NCI-H2171 (cell line): Measurements from ENCODE around the gene GPR137.

Source experiments
- DNase-seq: peaks from one replicate; lab custom pipeline; 2025; lab: John Stamatoyannopoulos, UW

Gene GPR137

DNA sequence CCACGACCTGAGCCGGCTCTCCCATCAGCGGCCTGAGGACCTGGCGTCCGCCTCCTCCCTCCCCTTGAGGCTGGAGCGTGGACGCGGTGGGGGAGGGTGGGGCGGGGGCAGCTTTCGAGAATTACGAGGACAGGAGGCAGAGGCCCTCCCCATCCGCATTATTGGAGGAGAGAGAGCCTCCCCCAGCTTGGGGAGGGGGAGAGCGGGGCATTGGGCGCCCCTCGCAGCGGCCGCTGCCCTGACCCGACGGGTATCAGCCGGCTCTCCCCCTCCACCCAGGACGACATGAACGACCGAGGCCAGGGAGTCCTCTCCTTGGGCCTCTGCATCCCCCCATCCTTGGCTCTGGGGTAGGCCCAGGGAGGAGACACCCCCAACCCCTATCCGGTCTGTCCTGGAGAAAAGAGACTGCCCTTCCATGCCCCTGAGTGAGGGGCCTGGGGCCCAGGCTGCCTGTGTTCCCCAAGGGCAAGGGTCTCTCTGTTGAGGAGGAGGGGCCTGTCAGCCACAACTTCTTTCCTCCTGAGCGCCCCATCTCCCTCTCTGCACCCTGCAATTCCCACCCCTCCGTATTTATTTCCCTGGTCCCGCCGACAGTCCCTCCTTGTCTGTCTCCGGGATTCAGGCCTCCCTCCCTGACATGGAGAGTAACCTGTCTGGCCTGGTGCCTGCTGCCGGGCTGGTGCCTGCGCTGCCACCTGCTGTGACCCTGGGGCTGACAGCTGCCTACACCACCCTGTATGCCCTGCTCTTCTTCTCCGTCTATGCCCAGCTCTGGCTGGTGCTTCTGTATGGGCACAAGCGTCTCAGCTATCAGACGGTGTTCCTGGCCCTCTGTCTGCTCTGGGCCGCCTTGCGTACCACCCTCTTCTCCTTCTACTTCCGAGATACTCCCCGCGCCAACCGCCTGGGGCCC lies 495 bp downstream of the GPR137 start:
- DNase-seq: peak; percentile 37

DNA sequence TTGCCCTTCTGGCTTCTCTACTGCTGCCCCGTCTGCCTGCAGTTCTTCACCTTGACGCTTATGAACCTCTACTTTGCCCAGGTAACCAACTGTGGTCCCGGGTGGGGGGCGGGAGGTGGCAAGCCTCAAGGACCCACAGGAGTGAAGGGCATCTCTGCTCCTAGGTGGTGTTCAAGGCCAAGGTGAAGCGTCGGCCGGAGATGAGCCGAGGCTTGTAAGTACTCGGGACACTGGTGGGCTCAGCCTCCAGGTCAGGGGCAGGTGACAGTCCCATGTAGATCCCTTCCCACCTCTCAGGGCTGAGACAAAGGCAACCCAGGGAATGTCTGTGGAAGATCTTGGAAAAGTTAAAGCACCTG lies 1.1 kb downstream of the GPR137 start:
- no peak for DNase-seq

DNA sequence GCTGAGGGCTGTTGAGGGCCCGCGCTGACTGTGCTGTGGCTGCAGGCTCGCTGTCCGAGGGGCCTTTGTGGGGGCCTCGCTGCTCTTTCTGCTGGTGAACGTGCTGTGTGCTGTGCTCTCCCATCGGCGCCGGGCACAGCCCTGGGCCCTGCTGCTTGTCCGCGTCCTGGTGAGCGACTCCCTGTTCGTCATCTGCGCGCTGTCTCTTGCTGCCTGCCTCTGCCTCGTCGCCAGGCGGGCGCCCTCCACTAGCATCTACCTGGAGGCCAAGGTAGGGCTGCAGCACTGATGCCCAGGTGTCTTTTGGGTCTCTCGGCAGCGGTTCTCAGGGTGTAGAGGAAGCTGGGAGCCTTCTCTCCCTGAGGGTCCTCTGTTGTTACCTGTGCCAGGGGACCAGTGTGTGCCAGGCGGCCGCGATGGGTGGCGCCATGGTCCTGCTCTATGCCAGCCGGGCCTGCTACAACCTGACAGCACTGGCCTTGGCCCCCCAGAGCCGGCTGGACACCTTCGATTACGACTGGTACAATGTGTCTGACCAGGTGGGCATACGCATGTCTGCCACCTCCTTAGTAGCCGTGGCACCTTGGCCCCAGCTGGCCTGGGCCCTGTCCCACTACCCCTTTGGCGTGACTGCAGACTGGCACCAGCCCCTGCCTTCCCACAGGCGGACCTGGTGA lies 2.2 kb downstream of the GPR137 start:
- no peak for DNase-seq

DNA sequence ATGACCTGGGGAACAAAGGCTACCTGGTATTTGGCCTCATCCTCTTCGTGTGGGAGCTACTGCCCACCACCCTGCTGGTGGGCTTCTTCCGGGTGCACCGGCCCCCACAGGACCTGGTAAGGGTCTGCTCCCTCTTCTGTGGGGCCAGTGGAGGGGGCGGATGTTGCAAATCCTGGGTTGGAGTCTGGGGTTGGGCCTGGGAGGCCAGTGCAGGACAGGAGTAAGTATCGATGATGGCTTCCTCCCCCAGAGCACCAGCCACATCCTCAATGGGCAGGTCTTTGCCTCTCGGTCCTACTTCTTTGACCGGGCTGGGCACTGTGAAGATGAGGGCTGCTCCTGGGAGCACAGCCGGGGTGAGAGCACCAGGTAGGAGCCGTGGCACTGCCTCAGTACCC lies 2.7 kb downstream of the GPR137 start:
- DNase-seq: no peak

DNA sequence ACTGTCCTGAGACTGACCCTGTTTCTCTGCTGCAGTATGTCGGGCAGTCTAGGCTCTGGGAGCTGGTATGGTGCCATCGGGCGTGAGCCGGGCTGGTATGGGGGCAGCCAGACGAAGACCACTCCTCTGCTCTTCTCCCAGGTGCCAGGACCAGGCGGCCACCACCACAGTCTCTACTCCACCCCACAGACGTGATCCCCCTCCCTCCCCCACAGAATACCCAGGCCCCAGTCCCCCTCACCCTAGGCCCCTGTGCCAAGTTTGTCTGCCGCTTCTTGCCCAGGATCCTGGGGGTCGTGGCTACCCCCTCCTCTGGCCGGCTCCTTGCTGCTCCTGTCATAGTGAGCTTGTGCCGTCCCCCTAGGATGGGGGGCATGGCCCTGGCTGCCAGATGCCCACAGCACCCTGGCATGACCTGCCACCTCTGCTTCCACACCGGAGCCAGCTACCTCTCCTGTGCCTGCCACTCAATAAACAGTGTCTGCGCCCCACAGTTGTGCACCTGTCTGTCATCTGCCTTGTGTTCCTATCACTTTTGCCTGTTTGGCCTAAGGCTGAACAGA lies 3.4 kb downstream of the GPR137 start:
- DNase-seq: no peak

DNA sequence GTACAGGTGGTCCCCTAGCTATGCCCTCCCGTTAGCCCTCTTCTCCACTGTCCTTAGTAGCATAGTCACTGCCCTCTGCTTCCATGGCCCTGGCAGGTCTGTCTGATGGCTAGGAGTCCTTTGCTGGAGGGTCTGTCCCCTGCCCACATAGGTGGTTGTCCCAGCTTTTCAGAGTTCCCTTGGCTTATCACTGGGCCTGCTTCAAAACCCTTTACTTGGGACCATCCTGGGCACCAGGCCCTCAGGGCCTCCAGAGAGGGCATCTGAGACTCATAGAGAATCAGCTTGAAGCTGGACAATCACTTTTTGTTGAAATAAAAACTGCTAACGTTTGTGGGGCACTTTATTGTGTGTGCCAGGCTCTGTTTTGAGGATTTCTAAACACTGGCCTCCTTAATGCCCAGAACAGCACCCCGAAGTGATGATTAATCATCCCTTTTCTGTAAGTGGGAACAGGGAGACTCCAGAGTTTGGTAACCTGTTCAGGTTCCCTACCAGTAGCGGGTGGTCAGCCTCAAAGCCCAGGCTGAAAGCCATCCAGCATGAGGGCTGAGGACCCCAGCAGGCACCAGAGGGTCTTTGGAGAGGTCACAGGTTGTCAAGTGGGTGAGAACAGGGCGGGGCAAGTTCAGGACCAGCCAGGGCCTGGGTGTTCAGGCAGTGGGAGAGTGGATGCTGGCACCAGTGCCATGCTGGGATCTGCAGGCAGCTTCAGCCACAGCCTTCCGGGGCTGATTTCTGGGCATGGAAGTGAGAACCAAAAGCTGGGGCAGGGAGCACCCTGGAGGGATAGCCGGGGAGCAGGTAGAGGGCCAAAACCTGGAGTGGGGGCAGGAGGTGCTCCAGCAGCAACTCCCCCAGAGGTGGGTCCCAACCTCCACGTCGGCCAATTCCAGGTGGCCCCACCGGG lies 5.0 kb downstream of the GPR137 start:
- no peak for DNase-seq

DNA sequence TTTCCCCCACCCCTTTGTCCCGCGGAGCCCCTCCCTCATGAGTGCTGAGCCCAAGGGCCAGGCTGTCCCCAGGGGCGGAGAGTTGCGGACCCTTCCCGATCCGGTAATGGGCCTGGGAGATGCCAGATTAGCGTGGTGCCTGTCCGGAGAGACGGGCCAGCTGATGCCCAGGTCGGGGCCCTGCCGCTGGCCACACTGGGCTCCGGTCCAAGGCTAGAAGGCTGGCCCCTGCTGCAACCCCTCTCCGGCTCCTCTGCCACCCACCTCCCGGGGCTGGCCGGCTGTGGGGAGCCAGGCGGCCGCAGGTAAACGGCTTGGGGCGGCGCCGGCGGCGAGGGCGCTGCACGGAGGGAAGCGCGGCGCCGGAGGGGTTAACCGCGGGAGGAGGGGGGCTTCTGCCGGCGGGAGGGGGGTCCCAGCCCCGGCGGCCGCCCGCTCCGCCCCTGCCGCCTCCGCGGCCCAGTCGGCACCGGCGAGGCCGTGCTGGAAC lies 5.7 kb downstream of the GPR137 start, which contains the start of gene KCNK4:
KCNK4 (plus strand) TSS at position 41 of the 490 bp plus-strand sequence. CDS start 1,717 bp downstream, outside the sequence.
- DNase-seq: no peak

DNA sequence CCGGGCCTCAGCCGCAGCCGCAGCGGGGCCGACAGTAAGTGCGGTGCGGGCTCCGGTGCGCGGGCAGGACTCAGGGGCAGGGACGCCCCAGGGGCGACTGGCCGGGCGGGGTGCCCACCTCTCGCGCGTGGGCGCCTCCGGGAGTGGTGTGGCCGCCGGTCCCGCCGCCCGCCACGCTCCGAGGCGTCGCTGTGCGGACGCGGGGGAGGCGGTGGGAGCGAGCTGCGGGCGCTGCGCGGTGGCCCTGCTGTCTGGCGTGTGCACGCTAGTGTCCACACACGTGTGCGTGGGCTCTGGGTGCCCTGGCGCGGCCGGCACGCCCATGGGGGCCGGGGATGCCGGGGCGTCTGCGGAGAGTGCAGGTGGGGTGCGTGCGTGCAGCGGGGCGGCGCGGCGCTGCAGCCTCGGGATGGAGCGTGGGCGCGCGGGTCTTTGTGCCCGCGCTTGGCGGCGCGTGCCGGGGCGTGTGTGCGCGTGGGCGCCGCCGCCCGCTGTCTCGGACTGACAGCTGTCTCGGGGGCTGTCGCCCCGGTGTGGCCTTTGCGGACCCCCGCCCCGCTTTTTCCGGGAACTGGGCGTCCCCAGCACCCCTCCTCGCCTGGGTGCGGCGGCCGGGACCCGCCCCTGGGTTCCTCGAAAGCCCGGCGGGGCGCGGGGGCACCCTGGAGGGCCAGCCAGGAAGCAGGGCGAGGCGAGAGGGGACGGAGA lies 6.3 kb downstream of the GPR137 start:
- no peak for DNase-seq

DNA sequence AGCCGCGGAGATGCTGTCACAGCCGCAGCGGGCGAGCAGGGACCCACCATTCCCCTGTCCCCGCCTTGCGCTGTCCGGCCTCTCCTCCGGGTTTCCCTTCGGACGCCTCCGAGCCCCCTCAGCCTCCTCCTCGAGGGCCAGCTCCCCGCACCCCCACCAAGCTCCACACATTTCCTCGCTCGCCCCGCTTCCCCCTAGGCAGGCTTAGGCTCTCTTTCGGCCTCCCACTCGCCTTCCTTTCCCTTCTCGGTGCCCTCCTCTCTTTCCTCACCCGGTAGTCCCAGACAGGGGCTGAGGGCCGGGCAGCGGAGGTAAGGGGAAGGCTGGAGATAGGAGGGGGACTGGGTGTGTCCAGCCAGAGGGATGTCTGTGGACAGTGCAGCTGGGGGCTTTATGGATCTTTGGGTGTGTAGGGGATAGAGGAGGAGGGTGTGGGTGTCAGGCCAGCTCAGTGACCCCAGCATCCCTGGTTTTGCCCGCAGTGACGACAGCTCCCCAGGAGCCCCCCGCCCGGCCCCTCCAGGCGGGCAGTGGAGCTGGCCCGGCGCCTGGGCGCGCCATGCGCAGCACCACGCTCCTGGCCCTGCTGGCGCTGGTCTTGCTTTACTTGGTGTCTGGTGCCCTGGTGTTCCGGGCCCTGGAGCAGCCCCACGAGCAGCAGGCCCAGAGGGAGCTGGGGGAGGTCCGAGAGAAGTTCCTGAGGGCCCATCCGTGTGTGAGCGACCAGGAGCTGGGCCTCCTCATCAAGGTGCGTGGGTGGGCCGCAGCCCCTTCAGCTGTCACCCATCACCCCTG lies 7.0 kb downstream of the GPR137 start:
- DNase-seq: no peak

DNA sequence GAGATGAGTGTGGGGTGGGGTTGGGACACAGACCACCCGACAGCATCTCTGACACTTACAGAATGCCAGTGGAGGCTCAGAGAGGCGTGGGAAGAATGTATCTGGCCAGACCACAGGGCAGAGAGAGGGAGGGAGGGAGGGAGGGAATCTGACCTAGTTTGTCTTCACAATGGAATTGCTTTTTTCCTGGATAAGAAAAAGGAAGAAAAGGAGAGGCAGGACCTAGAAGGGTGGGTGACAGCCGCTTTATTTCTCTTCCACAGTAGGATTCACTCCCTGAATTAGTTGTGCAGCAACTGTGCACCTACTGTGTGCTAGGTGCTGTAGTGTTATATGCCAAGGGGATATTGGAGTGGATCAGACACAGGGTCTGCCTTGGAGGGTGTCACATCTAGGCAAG lies 9.1 kb downstream of the GPR137 start:
- no peak for DNase-seq

DNA sequence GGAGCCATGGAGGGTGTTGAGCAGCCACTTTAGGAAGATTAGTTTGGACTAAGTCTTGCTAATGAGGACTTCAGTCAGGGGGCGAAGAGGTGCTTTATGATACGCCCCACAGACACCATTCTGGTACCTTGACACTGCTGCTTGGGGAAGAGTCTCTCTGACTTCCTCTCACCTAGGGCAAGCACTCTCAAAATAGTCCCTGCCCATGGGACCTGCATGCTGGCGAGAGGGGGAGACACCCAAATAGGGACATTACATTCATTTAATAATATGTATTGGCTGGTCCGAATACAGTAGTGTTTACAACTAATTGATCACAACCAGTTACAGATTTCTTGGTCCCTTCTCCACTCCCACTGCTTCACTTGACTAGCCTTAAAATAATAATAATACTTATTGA lies 10.1 kb downstream of the GPR137 start:
- no peak for DNase-seq

DNA sequence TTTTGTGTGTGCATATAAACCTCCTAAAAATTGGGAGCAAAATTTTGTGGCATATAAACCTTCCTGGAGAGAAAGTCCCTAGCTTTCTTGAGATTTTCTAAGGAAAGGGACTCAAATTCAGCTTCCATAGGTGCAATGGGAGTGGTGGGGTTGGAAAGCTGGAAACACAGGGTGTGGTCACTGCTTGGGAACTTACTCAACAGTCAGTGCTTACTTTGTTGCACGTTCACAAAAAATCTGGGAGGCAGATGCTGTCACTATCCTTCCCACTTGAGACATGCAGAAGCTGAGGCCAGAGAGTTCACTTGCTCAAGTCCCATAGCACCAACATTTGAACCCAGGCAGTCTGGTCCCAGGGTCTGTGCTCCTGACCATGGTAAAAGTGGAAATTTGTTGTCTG lies 10.6 kb downstream of the GPR137 start:
- no peak for DNase-seq

DNA sequence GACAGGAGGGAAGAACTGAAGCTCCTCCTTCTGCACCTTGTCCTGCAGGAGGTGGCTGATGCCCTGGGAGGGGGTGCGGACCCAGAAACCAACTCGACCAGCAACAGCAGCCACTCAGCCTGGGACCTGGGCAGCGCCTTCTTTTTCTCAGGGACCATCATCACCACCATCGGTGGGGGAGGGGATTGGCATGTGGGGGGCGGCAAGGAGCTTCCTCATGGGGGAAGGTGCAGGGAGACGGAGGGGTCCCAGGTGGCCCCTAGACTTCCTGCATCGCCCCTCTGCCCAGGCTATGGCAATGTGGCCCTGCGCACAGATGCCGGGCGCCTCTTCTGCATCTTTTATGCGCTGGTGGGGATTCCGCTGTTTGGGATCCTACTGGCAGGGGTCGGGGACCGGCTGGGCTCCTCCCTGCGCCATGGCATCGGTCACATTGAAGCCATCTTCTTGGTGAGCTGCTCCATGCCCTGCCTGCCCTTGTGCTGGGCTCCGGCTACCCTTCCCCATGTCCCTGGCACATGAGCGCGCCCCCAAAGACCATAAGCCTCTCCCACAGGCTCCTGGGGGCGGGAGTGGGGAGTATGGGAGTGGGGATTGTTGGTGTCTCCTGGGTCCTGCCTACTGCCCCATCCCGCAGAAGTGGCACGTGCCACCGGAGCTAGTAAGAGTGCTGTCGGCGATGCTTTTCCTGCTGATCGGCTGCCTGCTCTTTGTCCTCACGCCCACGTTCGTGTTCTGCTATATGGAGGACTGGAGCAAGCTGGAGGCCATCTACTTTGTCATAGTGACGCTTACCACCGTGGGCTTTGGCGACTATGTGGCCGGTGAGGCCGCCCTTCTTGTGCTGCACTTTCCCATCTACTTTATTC lies 11.4 kb downstream of the GPR137 start:
- no peak for DNase-seq

DNA sequence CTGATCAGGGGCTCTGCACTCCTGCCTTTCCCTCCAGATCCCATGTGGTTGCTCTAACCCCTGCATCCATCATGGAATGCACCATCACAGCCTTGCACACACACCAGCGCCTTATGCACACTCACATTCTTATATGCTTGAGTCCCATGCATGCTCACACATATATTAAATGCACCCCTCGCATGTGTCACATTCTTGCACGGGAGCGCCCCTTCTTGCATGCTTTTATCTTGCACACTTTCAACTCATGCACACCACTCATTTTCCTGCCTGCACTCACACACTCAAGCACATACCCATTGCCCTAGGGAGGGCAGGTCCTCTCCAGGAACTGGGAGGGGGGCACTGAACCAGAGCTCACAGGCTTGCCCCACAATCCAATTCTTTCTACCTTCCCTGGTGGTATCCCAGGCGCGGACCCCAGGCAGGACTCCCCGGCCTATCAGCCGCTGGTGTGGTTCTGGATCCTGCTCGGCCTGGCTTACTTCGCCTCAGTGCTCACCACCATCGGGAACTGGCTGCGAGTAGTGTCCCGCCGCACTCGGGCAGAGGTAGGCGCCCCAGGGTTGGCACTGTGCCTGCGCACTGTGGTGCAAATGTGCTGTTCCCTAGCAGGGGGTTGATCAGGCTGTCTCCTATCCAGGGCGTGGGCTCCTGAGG lies 12.2 kb downstream of the GPR137 start:
- DNase-seq: no peak

DNA sequence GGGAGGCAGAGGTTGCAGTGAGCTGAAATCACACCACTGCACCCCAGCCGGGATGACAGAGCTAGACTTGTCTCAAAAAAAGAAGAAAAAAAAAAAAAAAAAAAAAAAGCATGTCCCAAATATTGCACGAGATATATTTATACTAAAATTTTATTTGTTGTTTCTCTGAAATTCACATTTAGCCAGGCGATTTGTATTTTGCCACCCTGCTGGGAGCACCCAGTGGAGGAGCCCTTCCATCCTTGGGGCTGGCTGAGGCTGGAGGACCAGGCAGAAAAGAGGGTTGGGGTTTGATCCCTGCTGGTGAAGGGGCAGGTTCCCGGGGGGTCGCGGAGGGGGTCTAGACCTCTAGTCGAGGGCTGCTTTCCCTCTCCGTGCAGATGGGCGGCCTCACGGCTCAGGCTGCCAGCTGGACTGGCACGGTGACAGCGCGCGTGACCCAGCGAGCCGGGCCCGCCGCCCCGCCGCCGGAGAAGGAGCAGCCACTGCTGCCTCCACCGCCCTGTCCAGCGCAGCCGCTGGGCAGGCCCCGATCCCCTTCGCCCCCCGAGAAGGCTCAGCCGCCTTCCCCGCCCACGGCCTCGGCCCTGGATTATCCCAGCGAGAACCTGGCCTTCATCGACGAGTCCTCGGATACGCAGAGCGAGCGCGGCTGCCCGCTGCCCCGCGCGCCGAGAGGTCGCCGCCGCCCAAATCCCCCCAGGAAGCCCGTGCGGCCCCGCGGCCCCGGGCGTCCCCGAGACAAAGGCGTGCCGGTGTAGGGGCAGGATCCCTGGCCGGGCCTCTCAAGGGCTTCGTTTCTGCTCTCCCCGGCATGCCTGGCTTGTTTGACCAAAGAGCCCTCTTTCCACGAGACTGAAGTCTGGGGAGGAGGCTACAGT lies 13.6 kb downstream of the GPR137 start:
- DNase-seq: no peak

DNA sequence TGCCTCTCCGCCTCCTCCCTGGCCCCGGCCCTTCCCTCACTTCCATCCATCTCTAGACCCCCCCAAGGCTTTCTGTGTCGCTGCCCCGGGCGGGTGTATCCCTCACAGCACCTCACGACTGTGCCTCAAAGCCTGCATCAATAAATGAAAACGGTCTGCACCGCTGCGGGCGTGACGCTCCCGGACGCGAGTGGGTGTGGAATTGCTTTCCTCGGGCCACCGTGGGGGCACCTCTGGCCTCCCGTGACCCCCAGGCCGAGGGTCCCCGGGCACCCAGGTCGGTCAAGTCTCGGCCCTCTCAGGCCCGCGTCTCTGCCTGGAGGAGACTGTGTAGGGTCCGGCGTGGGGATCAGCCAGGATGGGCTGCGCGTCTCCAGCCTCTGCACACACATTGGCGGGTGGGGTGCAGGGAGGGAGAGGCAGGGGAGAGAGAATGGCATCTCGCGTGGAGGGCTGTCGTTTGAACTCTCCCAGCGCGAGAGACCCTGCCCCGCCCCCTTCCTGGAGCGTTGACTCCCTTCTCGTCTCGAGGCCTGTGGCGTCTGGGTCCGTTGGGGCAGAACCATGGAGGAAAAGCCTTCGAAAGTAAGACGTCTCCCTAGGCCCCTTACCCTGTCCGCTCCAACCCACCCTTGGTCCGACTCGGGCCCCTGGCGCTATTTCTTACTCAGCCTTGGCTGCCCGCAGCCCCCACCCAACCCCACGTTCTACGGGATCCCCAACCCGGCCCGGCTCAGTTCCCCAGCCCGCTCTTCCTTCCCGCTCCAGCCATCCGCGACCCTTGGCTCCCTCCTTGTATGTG lies 14.4 kb downstream of the GPR137 start, which contains the start of gene CATSPERZ:
CATSPERZ (plus strand) TSS at position 512 of the 802 bp plus-strand sequence; CDS start at position 565, 53 bp downstream.
- no peak for DNase-seq
